Stimulated activated CD4-positive, alpha-beta T cell treated with anti-CD3 and anti-CD28 coated beads, Interleukin-4, amount 100 ng/mL, for 1 hour (primary cell): ENCODE results near the gene KL.

Source experiments
- DNase-seq: peaks from one replicate; pipeline ENCODE4 v3.0.0-alpha.2; 2020

The KL gene

DNA sequence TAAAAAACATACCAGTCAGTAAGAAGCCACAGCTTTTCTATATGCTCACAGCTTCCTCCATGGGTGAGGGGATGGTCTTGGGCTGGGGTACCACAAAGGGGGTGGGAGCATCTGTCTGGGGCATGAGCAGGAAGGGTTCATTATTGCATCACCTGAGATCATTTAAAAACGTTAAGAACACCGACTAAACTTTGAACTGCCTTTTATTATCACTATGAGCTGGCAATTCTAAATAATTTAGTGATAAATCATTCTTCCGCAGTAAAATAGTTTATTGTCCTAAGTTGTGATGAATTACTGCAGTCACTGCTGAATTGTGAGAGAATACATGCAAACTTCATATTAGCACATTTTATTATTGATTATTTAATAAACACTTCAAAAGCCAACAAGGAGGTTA is 71.6 kb downstream of the KL start:
- DNase-seq: no peak

DNA sequence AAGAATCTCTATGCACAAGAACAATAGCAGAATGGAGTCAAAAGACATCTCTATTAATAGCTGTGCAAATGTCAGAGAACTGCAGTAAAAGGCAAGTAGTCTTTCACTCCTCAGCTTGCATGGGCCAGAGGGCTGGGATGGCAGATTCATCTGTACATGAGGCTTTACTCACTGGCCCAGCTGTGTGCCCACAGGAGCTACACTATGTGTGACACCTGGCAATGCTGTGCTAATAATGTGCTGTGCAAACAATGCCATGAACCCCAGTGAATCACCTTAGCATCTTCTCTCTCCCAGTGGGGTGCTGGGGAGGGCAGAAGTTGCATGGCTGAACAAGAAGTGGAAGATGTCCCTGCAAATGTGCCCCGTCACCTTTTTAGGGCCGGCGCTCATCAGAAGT is 73.1 kb downstream of the KL start:
- DNase-seq: no peak

DNA sequence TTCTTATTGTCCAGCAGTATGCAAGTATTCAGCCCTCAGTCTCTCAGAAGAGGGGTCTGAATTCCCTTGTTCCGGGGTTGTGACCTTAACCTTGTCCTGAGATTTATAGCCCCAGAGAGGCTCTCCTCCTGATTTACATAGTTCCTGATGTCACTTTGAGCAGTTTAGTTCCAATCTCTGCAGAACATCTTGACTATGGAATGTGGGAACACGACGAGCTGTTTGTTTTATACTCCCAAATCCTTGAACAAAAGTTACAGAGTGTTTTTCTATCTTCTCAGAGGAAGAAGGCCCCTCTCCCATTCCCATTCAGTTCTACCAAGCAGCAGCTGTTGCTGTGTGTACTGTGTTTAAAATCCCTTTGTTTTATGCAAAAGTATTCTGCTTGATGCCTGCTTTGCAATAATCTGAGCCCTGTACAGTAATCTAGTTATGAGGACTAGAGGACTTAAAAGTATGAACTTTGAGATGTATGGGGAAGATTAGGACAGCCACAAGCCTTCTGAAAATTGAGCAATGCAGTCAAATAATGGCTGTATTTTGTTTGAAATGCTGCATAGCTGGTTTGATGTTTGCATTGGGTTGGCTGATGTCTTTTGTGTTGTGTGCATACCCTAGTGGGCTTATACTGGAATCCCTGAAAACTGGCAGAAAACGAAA is 74.7 kb downstream of the KL start:
- no peak for DNase-seq

GRCh38 chr13:33091415-33091774 is 75.2 kb downstream of the KL start:
- DNase-seq: no peak

DNA sequence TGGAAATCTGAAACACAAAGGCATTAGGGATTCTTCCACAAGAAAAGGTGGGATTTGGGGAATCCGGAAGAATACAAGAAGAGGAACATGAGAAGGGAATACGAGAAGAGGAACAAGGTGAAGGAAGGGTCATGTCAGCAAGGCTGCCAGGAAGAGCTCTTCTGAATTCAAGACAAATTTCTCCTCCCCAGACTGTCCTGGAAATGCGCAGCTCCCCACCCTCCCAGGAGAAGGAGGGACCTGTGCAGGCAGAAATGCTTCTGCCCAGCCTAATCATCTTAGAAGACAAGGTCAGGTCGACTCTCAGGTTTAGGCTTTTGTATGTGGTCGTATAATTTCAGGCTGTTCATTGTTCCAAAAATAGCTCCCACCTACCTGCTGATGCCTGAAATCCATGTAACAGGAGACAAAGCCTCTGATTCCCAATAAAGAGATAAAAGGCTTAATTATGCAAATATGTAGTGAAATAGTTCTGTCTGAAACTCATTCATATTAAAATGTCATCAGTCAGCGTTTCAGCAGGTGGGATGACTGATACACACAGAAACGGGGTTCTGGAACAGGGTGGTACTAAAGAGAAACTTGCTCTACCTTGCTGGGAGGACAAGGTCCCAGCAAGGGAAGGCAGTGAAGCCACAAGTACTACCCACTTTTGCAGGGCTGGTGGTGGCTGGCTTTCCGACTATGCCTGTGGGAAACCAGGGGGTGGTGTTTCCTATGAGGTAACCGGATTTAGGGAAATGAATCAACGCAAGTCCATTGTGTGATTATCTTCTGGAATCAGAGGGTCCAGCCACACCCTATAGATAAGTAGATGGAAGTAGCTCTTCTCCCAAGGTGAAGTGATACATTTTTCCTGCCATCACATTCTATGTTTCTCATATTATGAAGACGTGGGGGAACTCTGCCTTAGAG is 76.1 kb downstream of the KL start:
- no peak for DNase-seq

GRCh38 chr13:33096886-33097605 is 80.8 kb downstream of the KL start:
- DNase-seq: no peak

- no peak for DNase-seq
These were observed 83.6 kb downstream of the KL start for GRCh38 chr13:33099860-33100259.

DNA sequence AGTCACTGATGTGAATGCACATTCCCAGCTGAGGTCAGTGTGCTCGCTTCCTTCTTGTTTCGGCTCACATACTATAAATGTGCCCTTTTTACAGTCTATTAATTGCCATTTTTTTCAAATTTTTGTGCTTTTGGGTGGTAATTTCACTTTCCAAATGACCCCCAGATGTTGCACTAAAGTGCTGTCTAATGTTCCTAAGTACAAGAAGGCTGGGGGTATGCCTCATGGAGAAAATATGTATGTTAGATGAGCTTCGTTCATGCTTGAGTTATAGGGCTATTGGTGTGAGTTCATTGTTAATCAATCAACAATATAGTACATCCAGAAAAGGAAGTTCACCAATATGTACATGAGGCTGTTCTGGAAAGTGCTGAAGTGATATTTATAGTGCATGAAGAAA is 84.7 kb downstream of the KL start:
- no peak for DNase-seq

- no peak for DNase-seq
These were observed 85.6 kb downstream of the KL start for GRCh38 chr13:33101835-33102234.

DNA sequence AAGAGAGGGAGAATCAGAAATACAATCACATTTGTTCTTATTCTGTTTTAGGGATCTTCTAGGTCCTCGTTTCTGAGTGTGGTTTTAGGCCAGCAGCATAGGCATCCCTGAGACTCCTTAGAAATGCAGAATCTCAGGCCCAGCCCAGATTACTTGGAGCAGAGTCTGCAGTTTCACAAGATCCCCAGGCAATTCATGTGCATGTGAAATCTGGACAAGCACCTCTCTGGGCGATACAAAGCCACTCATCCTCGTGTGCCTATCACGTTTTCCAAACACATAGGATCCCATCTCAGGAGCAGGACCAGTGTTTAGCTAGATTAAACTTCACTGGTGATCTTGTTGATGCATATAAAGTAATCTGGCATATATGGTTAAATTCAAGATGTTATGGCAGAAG is 87.2 kb downstream of the KL start:
- no peak for DNase-seq

- DNase-seq: no peak
These were observed 89.3 kb downstream of the KL start for GRCh38 chr13:33105387-33106005.

DNA sequence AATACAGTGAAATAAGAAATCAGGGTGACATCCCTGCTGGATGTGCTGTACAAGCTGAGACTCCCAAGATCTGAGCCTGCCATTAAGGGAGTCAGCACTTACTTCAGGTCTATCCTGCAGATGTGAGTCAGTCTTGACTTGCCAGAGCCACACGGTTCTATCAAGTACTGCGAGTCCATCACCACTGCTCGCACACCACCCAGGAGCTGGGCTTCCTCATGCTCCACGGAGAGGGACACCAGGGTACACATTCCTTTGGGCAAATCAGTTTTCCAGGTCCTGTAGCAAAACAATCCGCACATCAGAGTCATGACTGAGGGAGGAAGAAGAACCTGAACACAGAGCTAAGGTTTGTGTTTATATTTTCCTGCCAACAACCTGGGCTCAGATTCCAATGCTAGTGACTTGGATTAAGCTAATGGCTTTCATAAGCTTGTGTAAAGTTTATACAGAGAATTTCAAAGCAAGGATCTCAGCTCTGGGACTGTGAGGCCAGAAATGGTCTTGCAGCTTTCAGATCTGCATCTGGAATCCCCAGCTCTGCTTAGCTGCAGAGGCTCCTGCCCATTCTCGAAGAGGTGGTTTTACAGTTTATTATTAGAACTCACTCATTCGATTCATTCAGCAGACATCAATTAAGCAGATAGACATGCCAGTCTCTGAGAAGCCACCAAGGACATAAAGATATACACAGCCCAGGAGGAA is 90.6 kb downstream of the KL start:
- no peak for DNase-seq

- no peak for DNase-seq
These were observed 91.1 kb downstream of the KL start for GRCh38 chr13:33107361-33107760.

GRCh38 chr13:33108620-33109019 is 92.4 kb downstream of the KL start:
- no peak for DNase-seq

DNA sequence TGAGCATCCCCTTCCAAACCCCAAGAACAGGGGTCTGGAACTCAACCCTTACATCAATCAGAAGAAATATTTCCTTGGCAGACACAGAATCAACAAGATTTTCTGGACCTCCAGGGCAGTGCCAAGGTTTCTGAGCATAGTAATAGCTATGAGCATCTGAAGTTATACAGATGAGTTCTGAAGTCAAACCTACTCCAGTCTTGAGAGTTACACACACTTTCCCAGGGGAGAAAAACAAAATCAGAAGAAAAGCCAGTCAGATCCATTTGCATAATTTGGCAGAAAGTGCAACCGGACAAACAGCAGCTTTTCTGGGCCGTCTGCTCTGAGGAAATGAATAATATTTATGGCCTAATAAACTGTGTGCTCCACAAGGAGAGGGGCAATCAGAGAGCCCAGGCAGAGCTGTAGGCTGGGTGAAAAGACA is 93.1 kb downstream of the KL start:
- DNase-seq: no peak

GRCh38 chr13:33109801-33110200 is 93.6 kb downstream of the KL start:
- no peak for DNase-seq

- no peak for DNase-seq
These were observed 94.1 kb downstream of the KL start for GRCh38 chr13:33110386-33110712.

GRCh38 chr13:33110713-33111413 is 94.6 kb downstream of the KL start:
- DNase-seq: no peak

DNA sequence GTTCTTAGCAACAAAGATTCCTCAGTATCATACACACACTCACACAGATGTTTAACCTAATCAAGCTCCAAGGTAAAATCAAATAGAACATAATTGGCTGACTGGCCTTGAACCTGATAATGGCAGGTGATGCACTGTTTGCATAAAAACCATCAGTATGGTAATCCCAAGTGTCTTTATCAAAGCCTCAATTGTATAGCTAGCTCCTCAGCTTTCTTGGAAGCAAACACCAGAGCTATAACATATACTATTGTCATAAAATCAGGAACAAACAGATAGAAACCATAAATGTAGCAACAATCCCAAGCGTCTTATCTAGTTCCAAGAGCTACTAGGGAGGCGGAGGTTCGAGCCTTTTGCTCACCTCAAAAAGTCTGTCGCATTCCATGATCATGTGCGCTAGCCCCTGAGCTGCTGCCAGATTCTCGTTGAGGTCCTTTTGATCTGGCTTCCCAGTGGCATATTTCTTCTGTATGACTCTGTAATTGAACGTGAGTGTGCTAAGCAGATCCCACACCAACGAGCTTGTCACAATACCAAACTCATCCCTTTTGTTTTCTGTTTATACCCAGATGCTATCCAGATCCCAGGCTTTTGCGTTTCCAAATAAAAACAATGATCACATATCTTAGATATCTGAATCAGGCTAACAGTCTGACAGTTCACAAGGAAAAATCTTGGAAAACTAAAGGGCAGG is 95.3 kb downstream of the KL start:
- no peak for DNase-seq

GRCh38 chr13:33112766-33113165 is 96.5 kb downstream of the KL start:
- no peak for DNase-seq

GRCh38 chr13:33114146-33114545 is 97.9 kb downstream of the KL start:
- DNase-seq: no peak

- no peak for DNase-seq
These were observed 99.1 kb downstream of the KL start for GRCh38 chr13:33115274-33115673.
